PC-3 (cell line): ENCODE measurements around the gene OMP. TPM values are rescaled to one million over a fixed set of nuclear protein-coding genes. Genes with fewer than 3 reads are reported as not detected.

Experiments used
- ATAC-seq: fragments of 200-7000 bp; cut with Tn5 transposase; 2 replicates; pipeline ENCODE4 v1.9.1; 2020; ENCODE audit warnings: mild to moderate bottlenecking, moderate library complexity
- BruUV-seq: library from RNA; stranded (reverse); fragments of 400-500 nt; replicated peaks from 2 replicates; lab custom pipeline; 2021; lab: Mats Ljungman, UMichigan
- CTCF ChIA-PET: fragments of 300-600 bp; sonication (Branson Sonifier 250); formaldehyde crosslinking; loops from one replicate; lab custom pipeline; 2022; ENCODE audit warnings: antibody characterized with exemption; lab: Charles Lee
- POLR2A ChIA-PET: fragments of 300-600 bp; sonication (Branson Sonifier 250); formaldehyde crosslinking; loops from one replicate; lab custom pipeline; 2022; ENCODE audit warnings: antibody characterized with exemption; ENCODE audit not compliant: unreplicated experiment; lab: Charles Lee
- DNase-seq: peaks from one replicate; pipeline ENCODE4 v3.0.0-alpha.2; 2015
- H2AFZ ChIP-seq: fragments of 300-600 bp; sonication (generic); 2 replicates; pipeline ENCODE4 v1.6.0; 2016; ENCODE audit warnings: antibody characterized with exemption, low read length
- H3F3A ChIP-seq: fragments of 300-600 bp; sonication (generic); one replicate; pipeline ENCODE4 v1.6.0; 2017; ENCODE audit warnings: antibody characterized with exemption, low read length, control low read depth, mild to moderate bottlenecking; ENCODE audit not compliant: unreplicated experiment
- H3K27ac ChIP-seq: fragments of 300-600 bp; sonication (generic); 2 replicates; pipeline ENCODE4 v1.5.1; 2016; ENCODE audit warnings: mild to moderate bottlenecking, low read length
- H3K27me3 ChIP-seq: fragments of 300-600 bp; sonication (generic); 2 replicates; pipeline ENCODE4 v1.6.1; 2016; ENCODE audit warnings: low read length, mixed read lengths
- H3K36me3 ChIP-seq: fragments of 300-600 bp; sonication (generic); 2 replicates; pipeline ENCODE4 v1.6.1; 2016; ENCODE audit warnings: low read depth, mixed run types, low read length, mixed read lengths
- H3K4me1 ChIP-seq: fragments of 300-600 bp; sonication (generic); 2 replicates; pipeline ENCODE4 v1.5.1; 2016; ENCODE audit warnings: low read length; ENCODE audit not compliant: insufficient read depth
- H3K4me2 ChIP-seq: fragments of 300-600 bp; sonication (generic); 2 replicates; pipeline ENCODE4 v1.6.0; 2016; ENCODE audit warnings: low read length
- H3K4me3 ChIP-seq: fragments of 300-600 bp; sonication (generic); 2 replicates; pipeline ENCODE4 v1.5.1; 2016; ENCODE audit warnings: mild to moderate bottlenecking, low read length, mixed read lengths
- H3K79me2 ChIP-seq: fragments of 300-600 bp; sonication (generic); 2 replicates; pipeline ENCODE4 v1.6.1; 2017; ENCODE audit warnings: low read length, mixed read lengths
- H3K9ac ChIP-seq: fragments of 300-600 bp; sonication (generic); 2 replicates; pipeline ENCODE4 v1.6.0; 2016; ENCODE audit warnings: mild to moderate bottlenecking, low read length
- H3K9me2 ChIP-seq: fragments of 300-600 bp; sonication (generic); replicated peaks from 2 replicates; pipeline ENCODE4 v1.6.1; 2016; ENCODE audit warnings: mixed run types, low read length, mixed read lengths
- H3K9me3 ChIP-seq: fragments of 300-600 bp; sonication (generic); 2 replicates; pipeline ENCODE4 v1.6.1; 2016; ENCODE audit warnings: low read length, mixed read lengths
- H4K20me1 ChIP-seq: fragments of 300-600 bp; sonication (generic); 2 replicates; pipeline ENCODE4 v1.6.1; 2016; ENCODE audit warnings: low read length, mixed read lengths
- EZH2 ChIP-seq: fragments of 300-600 bp; sonication (generic); IDR thresholded peaks from one replicate; pipeline ENCODE4 v1.6.1; 2017; ENCODE audit warnings: antibody characterized with exemption, mild to moderate bottlenecking, low read length; ENCODE audit not compliant: unreplicated experiment
- EZH2phosphoT487 ChIP-seq: fragments of 300-600 bp; sonication (generic); IDR thresholded peaks from 2 replicates; pipeline ENCODE4 v1.6.1; 2018; ENCODE audit warnings: mild to moderate bottlenecking, antibody characterized with exemption, low read length, borderline replicate concordance
- intact Hi-C: fragments of 100-400 bp; cut with micrococcal nuclease; formaldehyde crosslinking; loops from 2 replicates; pipeline ENCODE4 v1.9.0; 2023
- total RNA-seq: library from RNA; depleted of rRNA; stranded (reverse); fragments of >200 nt; gene quantifications from 2 replicates; pipeline ENCODE4 v1.2.3, GENCODE V29; 2014
- TF ChIP-seq, protein P1 (sequence below): fragments of 300-600 bp; sonication (generic); conservative IDR thresholded peaks from 2 replicates; pipeline ENCODE4 v1.5.1; 2017; ENCODE audit warnings: antibody characterized with exemption, low read depth, mild to moderate bottlenecking, low read length

OMP gene
- total RNA-seq, 1 experiment from 2014 or later: not detected

DNA sequence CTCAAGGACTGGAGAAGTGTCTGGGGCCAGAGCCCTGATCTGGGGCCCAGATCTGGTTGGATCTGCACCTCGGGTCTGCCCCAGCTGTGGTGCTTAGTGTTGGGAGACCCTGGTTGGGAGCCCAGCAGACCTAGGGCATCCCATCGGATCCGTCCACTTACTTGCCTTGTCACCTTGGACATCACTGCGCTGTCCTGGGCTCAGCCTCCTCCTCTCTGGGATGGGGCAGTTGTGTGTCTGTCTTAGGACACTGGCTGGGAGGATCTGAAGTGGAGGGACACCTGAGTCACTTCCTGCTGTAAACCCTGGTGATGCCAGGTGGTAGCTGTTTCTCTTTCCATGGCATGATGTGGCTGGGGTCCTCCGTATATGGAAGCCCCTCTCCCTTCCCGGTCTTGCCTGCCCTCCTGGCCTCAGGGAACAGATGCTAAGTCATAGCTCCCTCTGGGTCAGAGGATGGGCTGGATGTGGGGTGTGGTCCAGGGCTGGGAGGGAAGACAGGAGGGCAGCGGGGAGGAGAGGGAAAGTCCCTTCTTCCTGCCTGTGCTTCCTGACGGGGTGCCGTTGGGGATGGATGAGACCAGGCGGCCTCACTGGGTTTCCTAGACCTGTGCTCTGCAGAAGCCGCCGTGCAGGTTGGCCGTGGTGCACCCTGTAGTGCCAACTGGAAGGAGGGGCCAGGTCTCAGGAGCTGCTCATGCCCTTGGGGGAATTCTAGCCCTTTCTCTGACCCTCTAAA is 12.1 kb upstream of the OMP start:
- POLR2A ChIA-PET: interaction anchor here (0.6 kb wide), 3 partner anchors 24 to 43 kb away, joined by 4 to 9 read pairs (median 4); partner anchors contain the start of gene CAPN5

DNA sequence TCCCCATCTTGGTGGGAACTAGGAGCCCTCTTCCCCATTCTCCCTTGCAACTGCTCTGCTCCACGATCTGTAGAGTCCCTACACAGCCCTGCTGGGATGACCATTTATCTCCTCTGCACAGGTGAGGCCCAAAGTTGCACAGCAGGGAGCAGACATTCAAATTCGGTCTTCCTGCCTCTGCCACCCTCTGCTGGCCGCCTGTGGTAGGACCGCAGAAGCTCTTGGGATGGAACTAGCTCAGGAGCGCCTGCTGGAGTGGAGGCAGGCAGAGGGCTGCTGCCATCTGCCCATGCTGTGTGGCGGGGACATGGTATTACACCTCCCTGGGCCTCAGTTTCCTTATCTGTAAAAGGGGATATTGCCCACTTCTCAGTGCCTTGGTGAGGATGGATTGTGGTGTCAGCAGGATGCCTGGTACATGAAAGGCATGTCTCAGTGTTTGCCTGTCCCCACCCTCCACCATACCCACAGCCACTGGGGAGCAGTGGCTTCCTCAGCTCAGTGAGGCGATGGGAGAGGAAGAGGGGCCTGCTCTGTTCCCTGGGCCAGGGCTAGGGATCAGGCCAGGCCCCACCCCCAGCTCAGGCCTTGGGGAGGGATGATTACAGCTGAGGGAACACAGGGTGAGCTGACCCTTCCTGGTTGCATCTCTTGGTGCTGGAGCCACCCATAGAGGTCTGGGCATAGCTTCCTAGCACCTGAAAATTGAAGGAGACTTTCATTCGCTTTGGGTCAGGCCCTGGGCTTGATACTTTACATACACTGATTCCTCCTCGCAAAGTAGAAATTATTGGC is 11.3 kb upstream of the OMP start:
- Histone ChIP-seq H3K9me3 (no peaks in the 10 kb centered on the region), H3K4me1 (peaks cover 23% of the 10 kb centered on the region), H3K4me3 (no peak overlapping the region), H3K27me3 (no peaks in the 10 kb centered on the region), H3K36me3 (no peaks in the 10 kb centered on the region), H3K79me2 (no peaks in the 10 kb centered on the region), H3K27ac (no peak overlapping the region), H2AFZ (no peak overlapping the region), H4K20me1 (no peaks in the 10 kb centered on the region), H3K4me2 (peak overlapping the region; percentile 11; the same call in 1 of the 2 replicates), H3K9ac (no peak overlapping the region), H3K9me2 (no peaks in the 10 kb centered on the region), H3F3A (no peaks in the 10 kb centered on the region)
- BruUV-seq: no TSS peak
- ChIA-PET POLR2A (interaction anchor here (0.5 to 0.6 kb wide), 3 partner anchors 25 to 44 kb away, joined by 4 to 9 read pairs (median 5); partner anchors contain the start of gene CAPN5), CTCF (interaction anchor here (0.6 to 2.0 kb wide), 17 partner anchors 9 to 512 kb away, joined by 3 to 137 read pairs (median 4); partner anchors contain the start of gene CAPN5)
- DNase-seq: peak; percentile 93
- intact Hi-C loops: loop anchor here (1.0 to 2.0 kb wide), 3 partner anchors 25 to 172 kb away; partner anchors contain the start of gene CAPN5
- peak; percentile 93 for ATAC-seq
- TF ChIP-seq EZH2phosphoT487: no peak
- TF ChIP-seq, protein P1, sequence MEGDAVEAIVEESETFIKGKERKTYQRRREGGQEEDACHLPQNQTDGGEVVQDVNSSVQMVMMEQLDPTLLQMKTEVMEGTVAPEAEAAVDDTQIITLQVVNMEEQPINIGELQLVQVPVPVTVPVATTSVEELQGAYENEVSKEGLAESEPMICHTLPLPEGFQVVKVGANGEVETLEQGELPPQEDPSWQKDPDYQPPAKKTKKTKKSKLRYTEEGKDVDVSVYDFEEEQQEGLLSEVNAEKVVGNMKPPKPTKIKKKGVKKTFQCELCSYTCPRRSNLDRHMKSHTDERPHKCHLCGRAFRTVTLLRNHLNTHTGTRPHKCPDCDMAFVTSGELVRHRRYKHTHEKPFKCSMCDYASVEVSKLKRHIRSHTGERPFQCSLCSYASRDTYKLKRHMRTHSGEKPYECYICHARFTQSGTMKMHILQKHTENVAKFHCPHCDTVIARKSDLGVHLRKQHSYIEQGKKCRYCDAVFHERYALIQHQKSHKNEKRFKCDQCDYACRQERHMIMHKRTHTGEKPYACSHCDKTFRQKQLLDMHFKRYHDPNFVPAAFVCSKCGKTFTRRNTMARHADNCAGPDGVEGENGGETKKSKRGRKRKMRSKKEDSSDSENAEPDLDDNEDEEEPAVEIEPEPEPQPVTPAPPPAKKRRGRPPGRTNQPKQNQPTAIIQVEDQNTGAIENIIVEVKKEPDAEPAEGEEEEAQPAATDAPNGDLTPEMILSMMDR: peak; percentile 98

More for the DNA sequence above, 12.1 kb upstream of the OMP start:
- ATAC-seq: peak; percentile 37
- no peak for DNase-seq
- H3K9ac ChIP-seq: no peak overlapping the region
- no peaks in the 10 kb centered on the region for H3K9me3 ChIP-seq
- no peaks in the 10 kb centered on the region for H3K9me2 ChIP-seq
- H3K4me1 ChIP-seq: peaks cover 23% of the 10 kb centered on the region
- no peaks in the 10 kb centered on the region for H4K20me1 ChIP-seq
- no peaks in the 10 kb centered on the region for H3K79me2 ChIP-seq
- H3K27ac ChIP-seq: no peak overlapping the region
- H3K4me2 ChIP-seq: peak overlapping the region; percentile 11; the same call in 1 of the 2 replicates
- H3K27me3 ChIP-seq: no peaks in the 10 kb centered on the region
- no peaks in the 10 kb centered on the region for H3K36me3 ChIP-seq
- intact Hi-C loops: loop anchor here (1.0 to 2.0 kb wide), 3 partner anchors 24 to 171 kb away; partner anchors contain the start of gene CAPN5
- no TSS peak for BruUV-seq
- H3F3A ChIP-seq: no peaks in the 10 kb centered on the region
- no peak overlapping the region for H2AFZ ChIP-seq
- H3K4me3 ChIP-seq: no peak overlapping the region
- TF ChIP-seq, protein P1: no peak
- TF ChIP-seq EZH2phosphoT487 (no peak), EZH2 (no peak)
- CTCF ChIA-PET: interaction anchor here (0.5 to 2.0 kb wide), 14 partner anchors 11 to 512 kb away, joined by 3 to 137 read pairs (median 5); partner anchors contain the start of gene CAPN5
